Keratinocyte (primary cell): Measurements from ENCODE around the gene NPY4R2. TPM values are rescaled to one million over a fixed set of nuclear protein-coding genes. Genes with fewer than 3 reads are reported as not detected.
"Not testable (repeated sequence)": the region's sequence is repeated elsewhere in the genome, so short reads cannot be mapped to it uniquely, and the experiment has no call there.

Experiments used
- DNase-seq: peaks from one replicate; pipeline ENCODE4 v3.0.0-alpha.2; 2011; ENCODE audit warnings: low read depth, missing footprints, low spot score
- FAIRE-seq: peaks from 2 replicates; lab custom pipeline; 2011; peaks lifted over from hg19 to GRCh38; lab: Jason Lieb, UNC
- H2AFZ ChIP-seq: 2 replicates; pipeline ENCODE4 v1.6.0; 2012; ENCODE audit warnings: low read length, control low read depth, inconsistent platforms; ENCODE audit not compliant: control insufficient read depth
- H3K27ac ChIP-seq: 2 replicates; pipeline ENCODE4 v1.5.1; 2011; ENCODE audit warnings: low read length; ENCODE audit not compliant: control insufficient read depth, insufficient read depth
- H3K27me3 ChIP-seq: 3 replicates; pipeline ENCODE4 v1.6.0; 2011; ENCODE audit warnings: low read length; ENCODE audit not compliant: control insufficient read depth, insufficient read depth; ENCODE audit errors: extremely low read depth
- H3K36me3 ChIP-seq, 2 experiments: 2 replicates in 1 of 2; 3 replicates in 1 of 2; pipeline ENCODE4 v1.5.1; 2011; ENCODE audit warnings: low read length in 2 of 2, mild to moderate bottlenecking in 1 of 2; ENCODE audit not compliant: control insufficient read depth in 2 of 2, insufficient read depth in 2 of 2; ENCODE audit errors: extremely low read depth in 1 of 2
- H3K4me1 ChIP-seq: 3 replicates; pipeline ENCODE4 v1.5.1; 2011; ENCODE audit warnings: low read length; ENCODE audit not compliant: control insufficient read depth, insufficient read depth; ENCODE audit errors: extremely low read depth
- H3K4me2 ChIP-seq: 3 replicates; pipeline ENCODE4 v1.6.0; 2011; ENCODE audit warnings: low read depth, low read length; ENCODE audit not compliant: control insufficient read depth, insufficient read depth; ENCODE audit errors: extremely low read depth
- H3K4me3 ChIP-seq, 3 experiments: fragments of 200-600 bp in 1 of 3; sonication (generic) in 1 of 3; 2 replicates in 2 of 3; 3 replicates in 1 of 3; pipeline ENCODE4 v1.5.1; 2011 to 2016; ENCODE audit warnings: low read length in 3 of 3, mild to moderate bottlenecking in 3 of 3, control low read depth in 2 of 3, inconsistent platforms in 1 of 3, low read depth in 1 of 3, mixed read lengths in 1 of 3, mixed run types in 1 of 3, moderate library complexity in 1 of 3; ENCODE audit not compliant: control insufficient read depth in 2 of 3, insufficient read depth in 2 of 3; ENCODE audit errors: extremely low read depth in 1 of 3
- H3K79me2 ChIP-seq: 2 replicates; pipeline ENCODE4 v1.6.0; 2012; ENCODE audit warnings: low read length; ENCODE audit not compliant: control insufficient read depth, insufficient read depth
- H3K9ac ChIP-seq: 3 replicates; pipeline ENCODE4 v1.6.0; 2011; ENCODE audit warnings: low read length; ENCODE audit not compliant: control insufficient read depth, insufficient read depth; ENCODE audit errors: extremely low read depth
- H3K9me1 ChIP-seq: 3 replicates; pipeline ENCODE4 v1.6.0; 2011; ENCODE audit warnings: low read length; ENCODE audit not compliant: control insufficient read depth, insufficient read depth; ENCODE audit errors: extremely low read depth
- H3K9me3 ChIP-seq: 2 replicates; pipeline ENCODE4 v1.5.1; 2012; ENCODE audit warnings: low read depth, low read length; ENCODE audit not compliant: control insufficient read depth
- H4K20me1 ChIP-seq: 3 replicates; pipeline ENCODE4 v1.6.0; 2011; ENCODE audit warnings: low read length; ENCODE audit not compliant: control insufficient read depth, insufficient read depth; ENCODE audit errors: extremely low read depth
- dilution Hi-C: fragments of 300-500 bp; cut with MboI; formaldehyde crosslinking; loops from one replicate; pipeline ENCODE4 v1.7.0; 2020; ENCODE audit warnings: low sequenced_read_pairs; ENCODE audit not compliant: extremely low pct_ligation_motif_present
- polyA plus RNA-seq, 5 experiments: library from polyadenylated mRNA; depleted of rRNA in 3 of 5; stranded (reverse) in 3 of 5; stranded (forward) in 1 of 5; unstranded in 1 of 5; fragments of >200 nt; gene quantifications; 1 replicate in 1 of 5; 2 replicates in 3 of 5; 3 replicates in 1 of 5; pipeline versions ENCODE4 v1.2.1 to v1.2.3, GENCODE V29; 2011 to 2012; ENCODE audit warnings: missing spikeins in 2 of 5, low read depth in 1 of 5, low replicate concordance in 1 of 5

Gene NPY4R2
- polyA plus RNA-seq, 1 donor (not counting 4 experiments of a cell fraction or from before 2014, with no cell fraction given) = 0.16 TPM

DNA sequence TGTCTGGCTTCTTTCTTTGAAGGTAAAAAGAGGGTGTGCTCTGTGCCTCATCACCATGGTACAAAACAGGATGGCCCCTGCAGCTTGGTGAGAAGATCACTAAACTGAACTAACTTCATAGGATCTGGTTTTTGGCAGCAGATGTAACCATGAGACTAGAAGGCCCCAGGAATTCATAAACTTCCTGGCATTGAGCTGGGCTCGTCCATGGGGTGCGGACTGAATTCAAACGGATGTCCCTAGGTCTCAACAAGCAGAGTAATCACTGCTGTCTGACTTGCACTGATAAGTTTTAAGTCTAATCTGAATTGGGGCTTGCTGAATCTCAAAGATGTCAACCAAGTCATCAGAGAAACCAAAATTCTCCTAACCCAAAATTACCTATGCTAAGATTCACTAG lies 33.5 kb upstream of the NPY4R2 start:
- H3K79me2 ChIP-seq, H3K27ac ChIP-seq, H3K4me2 ChIP-seq, H3K36me3 ChIP-seq, FAIRE-seq, H3K27me3 ChIP-seq, H3K4me1 ChIP-seq, H3K4me3 ChIP-seq, H2AFZ ChIP-seq, DNase-seq, H3K9me3 ChIP-seq, dilution Hi-C loops, H3K9me1 ChIP-seq, H4K20me1 ChIP-seq, H3K9ac ChIP-seq: not testable (repeated sequence)

DNA sequence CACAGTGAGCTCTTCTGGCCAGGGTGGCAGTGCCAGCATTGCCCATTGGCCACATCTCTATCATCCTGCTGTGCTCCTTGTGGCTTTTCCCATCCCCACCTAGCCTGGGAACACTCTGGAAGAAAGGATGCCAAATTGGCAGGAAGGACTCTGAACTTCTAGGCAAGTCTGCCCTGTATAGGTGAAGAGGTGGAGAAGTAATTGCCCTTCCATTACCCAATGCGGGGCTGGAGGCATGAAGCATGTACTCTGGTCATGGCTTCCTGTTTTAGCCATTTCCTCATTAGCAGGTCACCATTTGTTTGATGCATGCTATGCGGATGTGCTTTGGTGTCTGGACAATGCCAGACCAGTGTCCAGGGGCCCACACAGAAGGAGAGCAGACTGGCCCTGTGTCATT lies 32.1 kb upstream of the NPY4R2 start:
- H3K4me1 ChIP-seq, DNase-seq, H3K9me1 ChIP-seq, FAIRE-seq, H3K79me2 ChIP-seq, H3K27ac ChIP-seq, H4K20me1 ChIP-seq, H3K36me3 ChIP-seq, H3K4me2 ChIP-seq, H3K4me3 ChIP-seq, H3K27me3 ChIP-seq, dilution Hi-C loops, H2AFZ ChIP-seq, H3K9me3 ChIP-seq, H3K9ac ChIP-seq: not testable (repeated sequence)

DNA sequence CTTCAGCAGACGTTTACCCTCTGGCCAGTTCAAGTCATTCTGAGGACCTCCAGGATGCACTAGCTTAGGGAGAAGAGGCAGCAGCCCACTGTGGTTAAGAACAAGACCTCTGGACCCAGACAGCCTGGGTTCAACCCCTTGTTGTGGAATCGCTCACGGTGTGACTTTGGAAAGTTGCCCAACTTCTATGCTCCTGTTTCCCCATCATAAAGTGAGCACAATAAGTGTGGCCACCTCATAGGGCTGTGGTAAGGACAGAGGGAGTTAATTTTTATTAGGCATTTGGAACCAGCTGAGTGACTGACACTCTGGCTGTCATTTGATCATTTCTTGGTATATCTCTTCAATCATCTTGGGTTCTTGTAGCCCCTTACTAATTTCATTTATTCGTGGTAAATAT lies 31.6 kb upstream of the NPY4R2 start:
- H3K27ac ChIP-seq, H3K9me3 ChIP-seq, H3K9ac ChIP-seq, H3K79me2 ChIP-seq, H3K4me3 ChIP-seq, H3K36me3 ChIP-seq, DNase-seq, H3K27me3 ChIP-seq, dilution Hi-C loops, H3K9me1 ChIP-seq, H4K20me1 ChIP-seq, H3K4me1 ChIP-seq, FAIRE-seq, H3K4me2 ChIP-seq, H2AFZ ChIP-seq: not testable (repeated sequence)

DNA sequence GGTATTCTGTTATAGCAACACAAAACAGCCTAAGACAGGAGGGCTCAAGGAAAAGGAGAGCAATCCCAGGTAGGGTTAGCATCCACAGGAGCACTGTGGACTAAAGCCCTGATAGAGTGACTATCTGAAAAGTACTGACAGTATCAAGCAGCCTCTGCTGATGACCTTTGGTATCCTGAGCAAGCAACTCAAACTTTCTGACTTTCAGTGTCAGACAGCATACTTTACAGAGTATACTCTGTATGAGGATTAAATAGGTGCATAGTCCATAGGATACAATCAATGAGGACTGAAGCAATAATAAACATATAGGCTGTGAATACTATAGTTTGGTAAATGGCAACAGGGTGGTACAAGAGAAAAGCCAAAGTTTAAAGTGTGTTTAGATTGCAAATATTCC lies 27.7 kb upstream of the NPY4R2 start:
- FAIRE-seq, H3K4me2 ChIP-seq, H4K20me1 ChIP-seq, H3K9me1 ChIP-seq, H2AFZ ChIP-seq, H3K4me1 ChIP-seq, H3K9ac ChIP-seq, H3K9me3 ChIP-seq, H3K4me3 ChIP-seq, H3K79me2 ChIP-seq, H3K36me3 ChIP-seq, dilution Hi-C loops, H3K27me3 ChIP-seq, DNase-seq, H3K27ac ChIP-seq: not testable (repeated sequence)

DNA sequence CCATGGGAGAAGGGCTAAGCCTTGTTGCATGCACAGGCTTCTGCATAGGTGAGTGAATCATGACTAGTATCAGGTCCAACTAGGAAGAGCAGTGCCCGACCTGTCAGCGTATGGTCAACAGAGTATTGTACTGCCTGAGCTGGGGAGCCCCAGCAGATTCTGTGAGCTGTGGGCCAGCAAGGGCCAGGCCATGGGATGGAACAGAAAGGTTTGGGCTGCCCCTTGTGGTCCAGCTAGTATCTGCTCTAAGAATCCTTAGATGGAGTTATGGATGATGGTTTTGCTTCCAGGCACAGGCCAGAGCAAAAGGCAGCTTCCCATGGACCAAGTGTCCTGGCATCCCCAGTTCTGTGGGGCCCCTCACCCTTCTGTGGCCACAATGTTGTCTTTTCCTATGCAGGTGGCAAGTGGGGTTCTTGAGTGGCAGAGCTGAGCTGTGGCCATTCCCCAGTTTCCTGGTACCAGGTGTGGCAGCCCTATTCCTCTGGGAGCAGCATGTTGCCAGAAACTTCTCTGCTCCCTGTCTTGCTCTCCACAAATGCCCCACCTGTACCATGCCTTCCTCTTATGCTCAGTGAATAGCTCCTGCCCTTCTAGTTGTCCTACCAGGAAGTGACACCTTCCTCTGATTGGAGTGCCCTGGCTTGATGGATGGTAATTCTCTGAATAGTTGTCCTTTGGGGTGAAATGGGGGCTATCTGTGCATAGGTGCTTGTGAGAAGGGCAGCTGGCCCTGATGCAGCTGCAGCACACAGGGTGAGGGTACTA lies 25.8 kb upstream of the NPY4R2 start:
- H3K4me3 ChIP-seq, H3K79me2 ChIP-seq, DNase-seq, FAIRE-seq, H3K4me2 ChIP-seq, H4K20me1 ChIP-seq, H3K36me3 ChIP-seq, dilution Hi-C loops, H3K9me3 ChIP-seq, H3K27ac ChIP-seq, H3K4me1 ChIP-seq, H3K27me3 ChIP-seq, H3K9ac ChIP-seq, H2AFZ ChIP-seq, H3K9me1 ChIP-seq: not testable (repeated sequence)
